UCSD-AML1 (cell line): ENCODE results near the gene HNRNPH2.

Experiments used
- DNase-seq: peaks from one replicate; lab custom pipeline; 2025; ENCODE audit not compliant: unreplicated experiment; lab: John Stamatoyannopoulos, UW

The HNRNPH2 gene

GRCh38 chrX:101394372-101394771 is 13.7 kb upstream of the HNRNPH2 start:
- no peak for DNase-seq

- DNase-seq: no peak
Observed at GRCh38 chrX:101395789-101396188, 12.2 kb upstream of the HNRNPH2 start.

- DNase-seq: no peak
Observed at GRCh38 chrX:101397779-101398178, 10.2 kb upstream of the HNRNPH2 start.

- DNase-seq: no peak
Observed at GRCh38 chrX:101398694-101399093, 9.3 kb upstream of the HNRNPH2 start.

DNA sequence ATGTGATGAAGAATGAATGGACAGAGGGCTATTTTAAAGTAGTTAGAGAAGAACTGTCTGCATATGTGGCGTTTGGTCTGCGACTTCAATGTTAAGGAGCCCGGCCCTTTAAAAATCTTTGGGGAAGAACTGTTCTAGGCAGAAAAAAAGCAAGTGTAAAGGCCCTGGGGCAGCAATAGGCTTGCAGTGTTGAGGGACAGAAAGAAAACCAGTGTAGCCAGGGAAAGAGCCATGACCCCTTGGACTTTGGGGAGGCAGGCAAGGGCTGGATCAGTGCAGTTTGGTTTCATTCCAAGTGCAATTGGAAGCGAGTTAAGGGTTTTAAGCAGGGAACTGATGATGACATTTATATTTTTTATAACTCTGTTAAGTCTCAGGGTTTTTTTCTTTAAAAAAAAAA is 8.2 kb upstream of the HNRNPH2 start:
- DNase-seq: no peak

- no peak for DNase-seq
Observed at GRCh38 chrX:101407167-101407747, 765 bp upstream of the HNRNPH2 start.

- DNase-seq: no peak
Observed at GRCh38 chrX:101408532-101408841, 465 bp downstream of the HNRNPH2 start.

DNA sequence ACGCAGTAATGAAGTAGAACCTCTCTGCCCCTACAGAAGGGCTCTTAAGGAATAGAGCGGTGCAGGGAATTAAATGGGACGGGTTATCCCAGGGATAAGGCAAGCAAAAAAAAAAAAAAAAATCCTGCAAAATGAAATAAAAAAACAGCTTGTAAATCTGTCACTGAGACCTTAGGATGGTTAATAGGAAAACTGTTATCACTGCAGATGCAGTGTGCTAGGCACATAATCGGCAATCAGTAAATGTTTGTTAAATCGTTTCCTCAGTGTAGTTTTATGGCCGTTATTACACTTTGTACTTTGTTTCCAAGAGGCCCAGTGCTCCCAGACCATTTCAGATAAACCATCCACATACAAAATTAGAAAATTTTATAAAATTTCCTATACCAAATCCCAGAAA is 1.0 kb downstream of the HNRNPH2 start:
- DNase-seq: no peak

- no peak for DNase-seq
Observed at GRCh38 chrX:101410461-101410860, 2.4 kb downstream of the HNRNPH2 start.

DNA sequence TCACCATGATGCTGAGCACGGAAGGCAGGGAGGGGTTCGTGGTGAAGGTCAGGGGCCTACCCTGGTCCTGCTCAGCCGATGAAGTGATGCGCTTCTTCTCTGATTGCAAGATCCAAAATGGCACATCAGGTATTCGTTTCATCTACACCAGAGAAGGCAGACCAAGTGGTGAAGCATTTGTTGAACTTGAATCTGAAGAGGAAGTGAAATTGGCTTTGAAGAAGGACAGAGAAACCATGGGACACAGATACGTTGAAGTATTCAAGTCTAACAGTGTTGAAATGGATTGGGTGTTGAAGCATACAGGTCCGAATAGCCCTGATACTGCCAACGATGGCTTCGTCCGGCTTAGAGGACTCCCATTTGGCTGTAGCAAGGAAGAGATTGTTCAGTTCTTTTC is 4.0 kb downstream of the HNRNPH2 start:
- no peak for DNase-seq

GRCh38 chrX:101415180-101416145 is 7.4 kb downstream of the HNRNPH2 start:
- DNase-seq: peak; percentile 13

DNA sequence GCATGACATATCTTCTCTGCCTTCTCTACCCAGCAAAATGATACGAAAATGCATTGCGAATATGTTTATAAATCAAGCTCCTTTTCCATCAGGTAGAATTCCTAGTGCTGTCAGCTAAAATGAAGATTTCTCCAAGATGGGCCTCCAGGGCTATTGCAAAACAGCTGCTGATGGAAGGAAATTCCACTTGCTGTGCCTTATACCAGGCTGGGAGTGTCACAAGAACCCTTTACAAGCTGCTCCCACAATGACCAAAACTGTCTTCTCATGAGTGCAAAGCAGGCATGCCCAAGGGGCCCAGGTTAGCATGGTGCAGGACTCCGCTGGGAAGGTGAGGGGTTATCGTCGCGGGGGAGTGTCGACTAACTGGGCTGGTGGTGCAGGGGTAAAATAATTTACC is 8.7 kb downstream of the HNRNPH2 start:
- no peak for DNase-seq

- DNase-seq: no peak
Observed at GRCh38 chrX:101417190-101417589, 9.2 kb downstream of the HNRNPH2 start.

GRCh38 chrX:101417981-101418841 is 10.2 kb downstream of the HNRNPH2 start:
- peak; percentile 72 for DNase-seq

- no peak for DNase-seq
Observed at GRCh38 chrX:101419489-101419888, 11.5 kb downstream of the HNRNPH2 start.

GRCh38 chrX:101427954-101428353 is 19.9 kb downstream of the HNRNPH2 start:
- no peak for DNase-seq

DNA sequence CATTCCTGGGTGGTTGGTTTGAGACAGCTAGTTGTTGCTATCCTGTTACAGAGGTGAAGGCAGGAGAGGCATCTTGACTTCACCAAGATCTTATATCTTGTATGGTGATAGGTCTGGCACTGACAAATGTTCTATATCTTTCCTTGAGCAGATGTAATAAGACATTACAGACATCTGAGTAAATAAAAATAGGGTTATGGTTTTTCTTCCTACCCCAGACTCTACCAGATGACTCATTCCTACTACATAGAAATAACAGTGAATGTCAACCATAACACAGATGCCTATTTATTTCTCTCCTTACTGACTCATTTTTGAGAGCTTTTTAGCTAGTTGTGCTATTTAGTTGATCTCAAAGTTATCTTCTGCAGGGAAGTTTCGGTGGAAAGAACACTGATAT is 21.9 kb downstream of the HNRNPH2 start:
- no peak for DNase-seq

- no peak for DNase-seq
Observed at GRCh38 chrX:101430457-101431078, 22.5 kb downstream of the HNRNPH2 start.

DNA sequence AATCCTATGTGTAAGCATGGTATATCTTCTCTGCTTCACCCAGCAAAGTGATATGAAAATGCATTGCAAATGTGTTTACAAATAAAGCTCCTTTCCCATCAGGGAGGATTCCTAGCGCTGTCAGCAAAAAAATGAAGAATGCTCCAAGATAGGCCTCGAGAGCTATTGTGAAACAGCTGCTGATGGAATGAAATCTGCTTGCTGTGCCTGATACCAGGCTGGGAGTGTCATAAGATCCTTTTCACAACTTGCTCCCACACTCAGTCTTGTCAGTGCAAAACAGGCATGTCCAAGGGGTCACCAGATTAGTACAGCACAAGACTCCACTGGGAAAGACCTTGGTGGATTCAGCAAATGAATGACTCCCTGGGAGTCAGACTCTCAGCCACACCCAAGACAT is 34.1 kb downstream of the HNRNPH2 start:
- DNase-seq: no peak

GRCh38 chrX:101449279-101449678 is 41.3 kb downstream of the HNRNPH2 start:
- DNase-seq: no peak

- DNase-seq: peak; percentile 12
Observed at GRCh38 chrX:101450085-101450484, 42.1 kb downstream of the HNRNPH2 start.
